Gastroesophageal sphincter (tissue), 4 donors: ENCODE measurements around the gene RPL32. TPM values are rescaled to one million over a fixed set of nuclear protein-coding genes. Genes with fewer than 3 reads are reported as not detected.
"Not testable (repeated sequence)": the region's sequence is repeated elsewhere in the genome, so short reads cannot be mapped to it uniquely, and the experiment has no call there.

Source experiments
- ATAC-seq: fragments of 150-250 bp; one replicate; pipeline ENCODE4 v1.9.1; 2016; ENCODE audit warnings: mild to moderate bottlenecking, moderate library complexity
- H3K27ac ChIP-seq, 4 donors: fragments of 200-600 bp; sonication (generic) in 3 of 4; 1 replicate in 3 of 4; 2 replicates in 1 of 4; pipeline ENCODE4 v1.5.1; 2016 to 2019
- H3K27me3 ChIP-seq: fragments of 200-600 bp; sonication (generic); one replicate; pipeline ENCODE4 v1.5.1; 2019
- H3K36me3 ChIP-seq, 2 donors: fragments of 200-600 bp; sonication (generic); one replicate each; pipeline ENCODE4 v1.5.1; 2019; ENCODE audit warnings: control low read depth in 1 of 2
- H3K4me1 ChIP-seq, 3 donors: fragments of 200-600 bp; sonication (generic); 1 replicate in 2 of 3; 2 replicates in 1 of 3; pipeline ENCODE4 v1.5.1; 2016 to 2019; ENCODE audit warnings: control low read depth in 2 of 3
- H3K4me3 ChIP-seq, 2 donors: fragments of 200-600 bp; sonication (generic); one replicate each; pipeline ENCODE4 v1.5.1; 2019; ENCODE audit warnings: mild to moderate bottlenecking in 1 of 2, moderate library complexity in 1 of 2
- H3K9me3 ChIP-seq, 3 donors: fragments of 200-600 bp; sonication (generic); one replicate each; pipeline ENCODE4 v1.5.1; 2017 to 2019; ENCODE audit warnings: control low read depth in 2 of 3
- EP300 ChIP-seq: sonication (generic); formaldehyde crosslinking; IDR thresholded peaks from one replicate; pipeline ENCODE4 v1.6.1; 2017; ENCODE audit warnings: antibody characterized with exemption, mild to moderate bottlenecking
- POLR2A ChIP-seq, 2 donors: fragments of 450-650 bp; IDR thresholded peaks; one replicate each; pipeline ENCODE4 v1.6.1; 2017; ENCODE audit warnings: antibody characterized with exemption in 2 of 2, mild to moderate bottlenecking in 2 of 2, moderate library complexity in 1 of 2
- POLR2AphosphoS5 ChIP-seq: sonication (generic); formaldehyde crosslinking; IDR thresholded peaks from one replicate; pipeline ENCODE4 v1.6.1; 2017; ENCODE audit warnings: antibody characterized with exemption
- WGBS, 2 donors: methylation state at CpG; one replicate each; pipeline ENCODE4 v1.1.5; 2018; ENCODE audit warnings: low coverage in 1 of 2; 5-methylcytosine and 5-hydroxymethylcytosine counted together
- total RNA-seq, 4 donors: library from RNA; depleted of rRNA; stranded (reverse); fragments of >200 nt; gene quantifications; one replicate each; pipeline ENCODE4 v1.1.0, GENCODE V29; 2016
- TF ChIP-seq, protein P1 (sequence below), 4 experiments: fragments of 200-600 bp in 2 of 4; fragments of 450-650 bp in 2 of 4; sonication (generic) in 1 of 4; IDR thresholded peaks; one replicate each; pipeline ENCODE4 v1.5.1; 2017 to 2019; ENCODE audit warnings: antibody characterized with exemption in 4 of 4, mild to moderate bottlenecking in 2 of 4, moderate library complexity in 2 of 4

Gene RPL32
- total RNA-seq, 4 donors from 2014 or later: 679 to 924 (median 775) TPM

DNA sequence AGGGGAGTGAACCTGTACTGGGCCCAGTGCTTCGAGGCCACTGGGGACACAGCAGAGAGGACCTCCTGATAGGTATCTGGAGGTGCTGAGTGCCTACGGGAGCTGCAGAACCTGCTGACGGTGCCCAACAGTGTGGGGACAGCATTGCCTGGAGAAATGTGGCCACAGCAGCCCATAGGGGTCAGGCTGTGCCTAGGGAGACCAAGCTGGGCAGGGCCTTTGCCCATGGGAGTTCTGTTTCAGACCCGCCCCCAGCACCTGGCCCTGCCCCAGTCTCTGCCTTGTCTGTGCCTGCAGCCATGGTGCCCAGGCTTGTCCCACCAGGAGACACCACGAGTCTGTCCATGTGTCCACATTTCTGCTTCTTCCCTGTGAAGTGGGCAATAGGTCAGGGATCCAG lies 15.3 kb upstream of the RPL32 start:
- 93 to 100% methylated on average over 2 to 3 of the region's 5 CpGs for WGBS, 2 donors

DNA sequence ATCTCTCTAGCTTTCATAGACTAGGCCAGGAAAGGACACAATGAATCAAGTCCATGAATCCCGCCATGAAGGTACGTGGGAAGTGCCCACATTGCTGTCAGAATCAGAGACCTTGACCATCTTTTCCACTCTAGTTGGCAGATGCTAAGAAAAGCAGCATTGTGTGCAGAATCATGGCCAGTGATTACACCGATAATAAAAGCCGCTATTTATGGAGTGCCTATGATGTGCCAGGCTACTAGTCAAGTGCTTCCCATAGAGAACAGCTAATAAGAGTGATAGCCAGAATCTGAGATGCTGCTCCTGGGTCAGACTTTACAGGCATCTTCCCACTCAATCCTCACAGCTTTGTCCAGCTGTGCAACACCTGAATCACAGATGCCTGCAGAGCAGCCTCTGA lies 13.2 kb upstream of the RPL32 start:
- no peaks in the 10 kb centered on the region for H3K27me3 ChIP-seq
- no peak for TF ChIP-seq POLR2AphosphoS5
- H3K36me3 ChIP-seq: no peaks in the 10 kb centered on the region
- H3K27ac ChIP-seq: no peak overlapping the region
- no peaks in the 10 kb centered on the region for H3K9me3 ChIP-seq
- H3K4me3 ChIP-seq: no peak overlapping the region
- H3K4me1 ChIP-seq: no peaks in the 10 kb centered on the region
- ATAC-seq: no peak
- 70% methylated on average over 3 of the region's 4 CpGs; no CpG with 5 or more reads in 1 of the 2 donors for WGBS, 2 donors

More for the DNA sequence above, 15.3 kb upstream of the RPL32 start:
- Histone ChIP-seq H3K36me3 (no peaks in the 10 kb centered on the region), H3K4me1 (no peaks in the 10 kb centered on the region), H3K27ac (no peak overlapping the region), H3K27me3 (no peaks in the 10 kb centered on the region), H3K4me3 (no peak overlapping the region), H3K9me3 (no peaks in the 10 kb centered on the region)
- ATAC-seq: no peak
- TF ChIP-seq POLR2A (IDR thresholded peaks at IDR 0.05): no peak
- no peak for TF ChIP-seq EP300
- TF ChIP-seq, protein P1, sequence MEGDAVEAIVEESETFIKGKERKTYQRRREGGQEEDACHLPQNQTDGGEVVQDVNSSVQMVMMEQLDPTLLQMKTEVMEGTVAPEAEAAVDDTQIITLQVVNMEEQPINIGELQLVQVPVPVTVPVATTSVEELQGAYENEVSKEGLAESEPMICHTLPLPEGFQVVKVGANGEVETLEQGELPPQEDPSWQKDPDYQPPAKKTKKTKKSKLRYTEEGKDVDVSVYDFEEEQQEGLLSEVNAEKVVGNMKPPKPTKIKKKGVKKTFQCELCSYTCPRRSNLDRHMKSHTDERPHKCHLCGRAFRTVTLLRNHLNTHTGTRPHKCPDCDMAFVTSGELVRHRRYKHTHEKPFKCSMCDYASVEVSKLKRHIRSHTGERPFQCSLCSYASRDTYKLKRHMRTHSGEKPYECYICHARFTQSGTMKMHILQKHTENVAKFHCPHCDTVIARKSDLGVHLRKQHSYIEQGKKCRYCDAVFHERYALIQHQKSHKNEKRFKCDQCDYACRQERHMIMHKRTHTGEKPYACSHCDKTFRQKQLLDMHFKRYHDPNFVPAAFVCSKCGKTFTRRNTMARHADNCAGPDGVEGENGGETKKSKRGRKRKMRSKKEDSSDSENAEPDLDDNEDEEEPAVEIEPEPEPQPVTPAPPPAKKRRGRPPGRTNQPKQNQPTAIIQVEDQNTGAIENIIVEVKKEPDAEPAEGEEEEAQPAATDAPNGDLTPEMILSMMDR (IDR thresholded peaks at IDR 0.05): no peak
- TF ChIP-seq POLR2AphosphoS5: no peak

DNA sequence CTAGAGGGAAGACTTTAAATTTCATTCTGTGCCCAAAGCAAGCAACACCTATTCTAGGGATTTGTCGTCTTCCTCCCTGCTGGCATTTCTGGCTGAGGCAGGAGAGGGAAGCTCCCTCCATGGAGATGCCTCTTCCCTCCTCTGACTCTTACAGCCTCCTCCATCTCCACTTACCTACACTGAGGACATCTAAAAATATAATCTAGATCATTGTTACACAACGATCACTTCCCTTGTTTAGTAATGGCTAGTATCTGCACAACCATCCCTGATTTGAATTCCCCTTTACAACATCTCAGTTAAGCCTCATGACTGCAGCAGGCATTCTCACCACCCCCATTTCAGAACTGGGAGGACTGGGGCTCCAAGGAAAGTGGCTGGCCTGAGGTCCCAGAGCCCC lies 12.5 kb upstream of the RPL32 start:
- H3K4me3 ChIP-seq, H3K4me1 ChIP-seq, ATAC-seq, H3K27me3 ChIP-seq, H3K27ac ChIP-seq, H3K9me3 ChIP-seq, H3K36me3 ChIP-seq: not testable (repeated sequence)
- 45 to 59% methylated on average over 1 to 2 of the region's 2 CpGs for WGBS, 2 donors

DNA sequence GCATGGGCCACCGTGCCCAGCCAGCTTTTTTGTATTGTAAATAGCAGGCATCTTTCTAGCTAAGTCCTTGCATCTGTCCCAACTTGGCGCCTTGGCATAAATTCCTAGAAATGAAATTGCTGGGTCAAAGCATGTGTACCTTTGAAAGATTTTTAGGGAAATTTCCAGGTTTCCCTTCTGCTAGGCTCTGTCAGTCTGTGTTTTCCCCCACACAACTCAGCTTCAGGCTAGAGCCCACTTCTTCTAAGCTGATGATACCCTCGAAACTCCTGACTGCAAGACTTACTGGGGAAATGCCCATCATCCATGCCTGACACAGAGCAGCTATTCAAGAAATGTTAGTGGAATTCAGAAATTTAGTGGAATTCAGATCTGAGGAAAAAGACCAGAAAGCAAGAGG lies 10.8 kb upstream of the RPL32 start:
- TF ChIP-seq POLR2AphosphoS5 (no peak), POLR2A (IDR thresholded peaks at IDR 0.05) (no peak), EP300 (no peak)
- TF ChIP-seq, protein P1 (IDR thresholded peaks at IDR 0.05): no peak
- Histone ChIP-seq H3K9me3 (no peaks in the 10 kb centered on the region), H3K4me1 (no peaks in the 10 kb centered on the region), H3K27ac (no peak overlapping the region), H3K36me3 (no peaks in the 10 kb centered on the region), H3K27me3 (no peaks in the 10 kb centered on the region), H3K4me3 (no peak overlapping the region)
- WGBS, 2 donors: 60 to 80% methylated on average over 1 of the region's 3 CpGs
- no peak for ATAC-seq

DNA sequence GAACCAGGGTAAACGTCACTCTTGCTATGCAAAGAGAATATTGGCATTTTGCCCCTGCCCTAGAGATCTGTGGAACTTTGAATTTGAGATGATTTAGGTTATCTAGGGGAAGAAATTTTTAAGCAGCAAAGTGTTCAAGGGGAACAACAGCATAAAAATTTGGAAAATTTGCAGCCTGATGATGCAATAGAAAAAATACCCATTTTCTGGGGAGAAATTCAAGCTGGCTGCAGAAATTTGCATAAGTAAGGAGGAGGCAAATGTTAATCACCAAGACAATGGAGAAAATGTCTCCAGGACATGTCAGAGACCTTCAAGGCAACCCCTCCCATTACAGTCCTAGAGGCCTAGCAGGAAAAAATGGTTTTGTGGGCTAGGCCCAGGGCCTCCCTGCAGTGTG lies 4.4 kb upstream of the RPL32 start:
- TF ChIP-seq EP300 (no peak), POLR2A (IDR thresholded peaks at IDR 0.05) (no peak), POLR2AphosphoS5 (no peak)
- TF ChIP-seq, protein P1 (IDR thresholded peaks at IDR 0.05): no peak
- no peak for ATAC-seq
- H3K4me3 ChIP-seq: no peak overlapping the region
- H3K27ac ChIP-seq: no peak overlapping the region
- 29% methylated on average over 1 of the region's 1 CpG; no CpG with 5 or more reads in 1 of the 2 donors for WGBS, 2 donors
- no peaks in the 10 kb centered on the region for H3K36me3 ChIP-seq
- H3K4me1 ChIP-seq: peaks cover 0 to 5% (median 0%) of the 10 kb centered on the region in 3 donors
- no peaks in the 10 kb centered on the region for H3K9me3 ChIP-seq
- H3K27me3 ChIP-seq: no peaks in the 10 kb centered on the region

DNA sequence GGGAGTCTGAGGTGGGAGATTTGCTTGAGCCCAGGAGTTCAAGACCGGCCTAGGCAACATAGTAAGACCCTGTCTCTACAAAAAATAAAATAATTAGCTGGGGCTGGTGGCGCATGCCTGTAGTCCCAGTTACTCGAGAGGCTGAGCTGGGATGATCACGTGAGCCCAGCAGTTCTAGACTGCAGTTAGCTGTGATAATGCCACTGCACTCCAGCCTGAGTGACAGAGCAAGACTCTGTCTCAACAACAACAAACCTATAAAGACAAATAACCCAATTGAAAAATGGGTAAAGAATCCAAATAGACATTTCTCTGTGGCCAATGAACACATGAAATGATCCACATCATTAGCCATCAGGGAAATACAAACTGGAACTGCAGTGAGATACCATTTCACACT lies 1.1 kb upstream of the RPL32 start:
- peaks cover 0 to 26% of the 10 kb centered on the region in 2 donors for H3K36me3 ChIP-seq
- no peak for TF ChIP-seq POLR2A (IDR thresholded peaks at IDR 0.05)
- TF ChIP-seq POLR2AphosphoS5: no peak
- TF ChIP-seq, protein P1 (IDR thresholded peaks at IDR 0.05): no peak
- no peak for TF ChIP-seq EP300
- WGBS, 2 donors: 80 to 95% methylated on average over 1 to 3 of the region's 4 CpGs
- ATAC-seq: no peak
- peaks cover 0 to 37% (median 14%) of the 10 kb centered on the region in 3 donors for H3K4me1 ChIP-seq
- no peaks in the 10 kb centered on the region for H3K27me3 ChIP-seq
- H3K4me3 ChIP-seq: no peak overlapping the region
- H3K9me3 ChIP-seq: no peaks in the 10 kb centered on the region
- no peak overlapping the region for H3K27ac ChIP-seq
